SIG-M5 treated with dmso at 0.1 percent for 504 hours (cell line): Measurements from ENCODE around the gene OTULIN.

Experiments used
- DNase-seq: peaks from one replicate; lab custom pipeline; 2025; ENCODE audit not compliant: unreplicated experiment; lab: John Stamatoyannopoulos, UW

The OTULIN gene

DNA sequence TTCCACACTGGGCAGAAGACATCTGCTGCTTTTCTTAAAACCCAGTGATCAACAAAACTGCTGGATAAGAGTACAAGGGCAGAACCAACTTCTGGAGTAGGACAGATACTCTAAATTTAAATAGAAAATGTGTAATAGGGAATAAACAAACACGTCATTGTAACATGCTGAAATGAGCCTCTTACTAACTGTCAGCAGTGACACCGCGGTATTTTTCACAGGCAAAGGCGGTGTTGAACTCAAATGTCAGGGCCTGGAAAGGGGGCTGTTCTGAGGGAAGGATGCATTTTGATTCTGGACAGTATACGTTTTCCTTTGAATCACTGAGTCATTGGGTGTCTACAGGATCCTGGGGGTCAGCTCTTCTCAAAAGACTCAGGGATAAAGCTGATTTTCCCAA, 73.5 kb downstream of the OTULIN start:
- DNase-seq: no peak

DNA sequence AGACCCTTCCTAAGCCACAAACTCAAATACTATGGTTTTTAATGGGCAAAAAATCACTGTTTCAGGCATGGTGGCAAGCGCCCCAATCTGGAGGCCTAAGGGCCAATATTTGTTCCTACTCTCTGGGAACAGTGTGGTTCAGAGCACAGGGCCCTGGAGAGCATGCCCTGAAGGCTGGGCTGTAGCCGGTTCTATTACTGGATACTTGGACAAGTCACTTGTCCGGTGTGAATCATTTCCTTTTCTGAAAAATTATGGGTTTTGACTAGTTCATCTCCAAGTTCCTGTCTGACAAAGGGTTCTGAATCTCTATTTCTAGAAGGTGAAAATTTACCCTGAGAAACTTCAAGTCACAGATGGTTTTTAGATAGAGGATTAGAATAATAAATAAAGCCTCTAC, 75.0 kb downstream of the OTULIN start:
- no peak for DNase-seq

DNA sequence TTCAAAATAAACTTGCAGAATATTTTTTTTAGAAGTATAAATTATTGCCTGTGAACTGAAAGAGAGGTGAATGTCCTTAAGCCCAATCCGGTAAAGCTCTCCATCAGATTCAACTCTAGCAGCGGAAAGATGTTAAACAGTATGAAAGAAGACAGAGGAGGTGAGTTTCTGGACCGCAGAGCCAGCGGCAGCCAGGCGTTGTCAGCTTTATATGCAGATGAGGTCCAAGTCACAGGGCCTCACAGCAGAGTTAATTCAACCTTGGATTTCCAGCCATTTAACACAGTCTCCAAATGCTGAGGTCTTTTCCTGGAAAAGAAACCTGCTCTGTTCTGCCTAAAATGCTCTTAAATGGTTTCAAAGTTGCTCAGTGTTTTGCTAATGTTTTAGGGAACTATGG, 75.5 kb downstream of the OTULIN start:
- no peak for DNase-seq

GRCh38 chr5:14741131-14741530, 76.6 kb downstream of the OTULIN start:
- no peak for DNase-seq

DNA sequence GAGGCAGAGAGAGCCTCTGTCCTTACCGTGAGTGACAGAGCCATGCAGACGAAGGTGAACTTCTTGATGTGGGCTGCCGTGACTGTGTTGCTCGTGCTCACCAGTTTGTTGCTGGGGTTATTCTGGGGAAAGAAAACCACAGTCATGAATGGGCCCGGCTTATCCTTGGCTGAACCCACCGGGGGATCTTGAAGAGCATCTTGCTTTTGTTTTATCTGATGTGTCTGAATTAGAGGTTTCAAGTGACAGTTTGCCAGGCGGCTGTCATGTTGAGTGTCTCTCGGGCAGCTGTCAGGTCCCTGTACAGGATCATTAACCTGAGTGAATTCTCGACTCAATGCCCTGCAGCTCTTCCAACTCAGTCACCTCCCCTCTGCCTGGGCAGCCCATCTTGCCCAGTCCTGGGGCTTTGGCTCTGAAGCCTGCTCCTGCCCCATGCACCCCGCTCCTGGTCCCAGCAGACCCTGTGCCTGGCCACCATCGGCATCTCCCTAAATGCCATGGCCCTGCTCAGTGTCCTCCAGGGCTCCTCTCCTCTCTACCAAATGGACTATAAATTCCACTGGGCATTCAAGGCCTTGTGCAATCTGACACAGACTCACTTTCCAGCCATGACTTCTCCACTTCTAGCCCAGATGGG, 77.4 kb downstream of the OTULIN start:
- DNase-seq: no peak

- DNase-seq: no peak
Observed at GRCh38 chr5:14742498-14742897, 78.0 kb downstream of the OTULIN start.

DNA sequence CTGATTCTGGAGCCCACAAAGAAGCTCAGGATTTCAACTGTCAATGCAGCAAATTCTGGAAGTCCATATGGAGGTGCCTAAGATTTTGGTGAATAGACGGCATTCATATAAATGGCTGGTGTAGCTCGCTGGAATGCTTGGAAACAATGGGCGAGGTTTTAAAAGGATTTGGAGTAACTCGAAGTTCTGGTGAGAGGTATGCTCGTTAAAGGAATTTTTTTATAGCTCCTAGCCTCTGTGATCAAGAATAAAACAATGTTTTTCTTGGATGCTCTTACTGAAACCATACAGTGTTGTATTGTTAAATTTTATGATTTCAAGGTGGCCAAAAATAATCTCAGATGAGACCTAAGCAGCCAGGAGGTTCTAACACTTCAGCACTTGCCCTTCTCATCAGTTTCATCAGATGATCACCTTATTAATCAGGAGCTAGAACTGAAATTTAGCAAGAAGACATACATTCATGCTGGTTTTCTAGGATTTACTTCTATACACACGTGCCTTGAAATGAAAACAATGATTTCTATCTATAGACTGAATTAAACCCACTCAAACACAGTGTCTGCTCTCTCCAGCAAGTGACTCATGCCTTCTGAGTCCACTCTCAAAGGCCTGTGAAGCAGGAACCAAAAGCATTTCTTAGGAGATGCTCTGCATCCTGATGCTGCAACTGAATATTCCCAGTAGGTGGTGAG, 79.2 kb downstream of the OTULIN start:
- no peak for DNase-seq

GRCh38 chr5:14744296-14745187, 80.0 kb downstream of the OTULIN start:
- no peak for DNase-seq

- no peak for DNase-seq
Observed at GRCh38 chr5:14745188-14745563, 80.7 kb downstream of the OTULIN start.

GRCh38 chr5:14745753-14746152, 81.2 kb downstream of the OTULIN start:
- DNase-seq: no peak

- DNase-seq: no peak
Observed at GRCh38 chr5:14748180-14748900, 83.8 kb downstream of the OTULIN start.
